Endothelial cell of umbilical vein (primary cell): ENCODE data around the gene GALK2. TPM values are rescaled to one million over a fixed set of nuclear protein-coding genes. Genes with fewer than 3 reads are reported as not detected.

Experiments used
- BruUV-seq: library from RNA; stranded (reverse); fragments of 400-500 nt; replicated peaks from 2 replicates; lab custom pipeline; 2021; lab: Mats Ljungman, UMichigan
- CTCF ChIA-PET: fragments of 300-600, 350-600 bp; sonication (Branson Sonifier 250); formaldehyde crosslinking; loops from one replicate; lab custom pipeline; 2021; ENCODE audit warnings: antibody characterized with exemption, inconsistent platforms; lab: Charles Lee
- POLR2A ChIA-PET: fragments of 300-600, 350-600 bp; sonication (Branson Sonifier 250); formaldehyde crosslinking; loops from one replicate; lab custom pipeline; 2021; ENCODE audit warnings: antibody characterized with exemption, inconsistent platforms; lab: Charles Lee
- DNase-seq: peaks from one replicate; pipeline ENCODE4 v3.0.0-alpha.2; 2011; ENCODE audit warnings: low read depth, low spot score
- FAIRE-seq: peaks from 2 replicates; lab custom pipeline; 2011; peaks lifted over from hg19 to GRCh38; lab: Jason Lieb, UNC
- H2AFZ ChIP-seq: 2 replicates; pipeline ENCODE4 v1.6.0; 2012; ENCODE audit warnings: low read depth, low read length, control low read depth, inconsistent platforms
- H3K27ac ChIP-seq: 2 replicates; pipeline ENCODE4 v1.5.1; 2011; ENCODE audit warnings: low read depth, mild to moderate bottlenecking, control low read depth, low read length, moderate library complexity; ENCODE audit not compliant: insufficient read depth
- H3K27me3 ChIP-seq, 2 experiments: 2 replicates each; pipeline versions ENCODE4 v1.6.0 to v1.6.1; 2011; ENCODE audit warnings: low read length in 2 of 2, mixed read lengths in 1 of 2; ENCODE audit not compliant: control insufficient read depth in 2 of 2, insufficient read depth in 2 of 2
- H3K36me3 ChIP-seq, 2 experiments: 2 replicates in 1 of 2; 3 replicates in 1 of 2; pipeline ENCODE4 v1.5.1; 2011; ENCODE audit warnings: low read length in 2 of 2, mild to moderate bottlenecking in 1 of 2, moderate library complexity in 1 of 2; ENCODE audit not compliant: control insufficient read depth in 2 of 2, insufficient read depth in 2 of 2; ENCODE audit errors: extremely low read depth in 1 of 2
- H3K4me1 ChIP-seq: 3 replicates; pipeline ENCODE4 v1.5.1; 2011; ENCODE audit warnings: mild to moderate bottlenecking, low read length; ENCODE audit not compliant: control insufficient read depth, insufficient read depth; ENCODE audit errors: extremely low read depth
- H3K4me2 ChIP-seq: 2 replicates; pipeline ENCODE4 v1.6.1; 2011; ENCODE audit warnings: low read length, control low read depth, mixed read lengths; ENCODE audit not compliant: insufficient read depth
- H3K4me3 ChIP-seq, 3 experiments: fragments of 200-600 bp in 1 of 3; sonication (generic), shearing (Covaris generic) in 1 of 3; replicated peaks in 1 of 3; 2 replicates each; pipeline ENCODE4 v1.5.1; 2011 to 2016; ENCODE audit warnings: control low read depth in 3 of 3, low read length in 3 of 3, mild to moderate bottlenecking in 2 of 3, inconsistent platforms in 1 of 3, low read depth in 1 of 3, moderate library complexity in 1 of 3; ENCODE audit not compliant: insufficient read depth in 1 of 3
- H3K79me2 ChIP-seq: 2 replicates; pipeline ENCODE4 v1.6.0; 2012; ENCODE audit warnings: low read length, inconsistent platforms; ENCODE audit not compliant: control insufficient read depth, insufficient read depth
- H3K9ac ChIP-seq: replicated peaks from 2 replicates; pipeline ENCODE3; 2011; ENCODE audit warnings: low read length, control low read depth; ENCODE audit not compliant: insufficient read depth; ENCODE audit errors: extremely low read depth
- H3K9me1 ChIP-seq: replicated peaks from 3 replicates; pipeline ENCODE4 v1.6.0; 2011; ENCODE audit warnings: mild to moderate bottlenecking, low read length; ENCODE audit not compliant: control insufficient read depth, insufficient read depth; ENCODE audit errors: extremely low read depth
- H3K9me3 ChIP-seq: replicated peaks from 2 replicates; pipeline ENCODE4 v1.5.1; 2012; ENCODE audit warnings: low read length, inconsistent platforms; ENCODE audit not compliant: control insufficient read depth, insufficient read depth
- H4K20me1 ChIP-seq: replicated peaks from 2 replicates; pipeline ENCODE3; 2011; ENCODE audit warnings: mild to moderate bottlenecking, low read length; ENCODE audit not compliant: control insufficient read depth, insufficient read depth; ENCODE audit errors: extremely low read depth
- CTCF ChIP-seq, 2 donors: IDR thresholded peaks; 1 replicate in 1 of 2; 2 replicates in 1 of 2; pipeline ENCODE4 v1.5.1; 2011; ENCODE audit warnings: low read length in 2 of 2, mild to moderate bottlenecking in 2 of 2, moderate library complexity in 2 of 2, control low read depth in 1 of 2, inconsistent platforms in 1 of 2, low read depth in 1 of 2; ENCODE audit not compliant: insufficient read depth in 1 of 2; ENCODE audit errors: extremely low read depth in 1 of 2
- EZH2 ChIP-seq: IDR thresholded peaks from 2 replicates; pipeline ENCODE4 v1.6.1; 2012; ENCODE audit warnings: borderline replicate concordance, low read depth, mild to moderate bottlenecking, moderate library complexity, low read length, inconsistent platforms; ENCODE audit not compliant: severe bottlenecking
- FOS ChIP-seq: IDR thresholded peaks from 2 replicates; pipeline ENCODE4 v1.6.1; 2011; ENCODE audit warnings: mild to moderate bottlenecking, low read length, moderate library complexity, borderline replicate concordance; ENCODE audit not compliant: insufficient read depth
- GATA2 ChIP-seq: IDR thresholded peaks from 2 replicates; pipeline ENCODE4 v1.7.0; 2011; ENCODE audit warnings: low read depth, mild to moderate bottlenecking, moderate library complexity, mixed read lengths, low read length; ENCODE audit not compliant: insufficient read length, insufficient read depth
- JUN ChIP-seq: IDR thresholded peaks from 2 replicates; pipeline ENCODE4 v1.6.1; 2011; ENCODE audit warnings: borderline replicate concordance, low read depth; ENCODE audit not compliant: insufficient read length, insufficient read depth
- MAX ChIP-seq: IDR thresholded peaks from 2 replicates; pipeline ENCODE4 v1.6.1; 2011; ENCODE audit not compliant: insufficient read depth, insufficient read length
- MYC ChIP-seq: IDR thresholded peaks from one replicate; pipeline ENCODE4 v1.6.1; 2011; ENCODE audit warnings: mild to moderate bottlenecking, low read depth, low read length
- POLR2A ChIP-seq: IDR thresholded peaks from 2 replicates; pipeline ENCODE4 v1.6.1; 2012; ENCODE audit warnings: low read depth, mild to moderate bottlenecking, control low read depth, low read length
- POLR2AphosphoS5 ChIP-seq: IDR thresholded peaks from 2 replicates; pipeline ENCODE4 v1.6.1; 2012; ENCODE audit warnings: low read depth, mild to moderate bottlenecking, control low read depth, low read length, moderate library complexity; ENCODE audit not compliant: insufficient read depth
- dilution Hi-C: fragments of 300-500 bp; cut with MboI; formaldehyde crosslinking; loops from one replicate; pipeline ENCODE4 v1.15.0; 2019; ENCODE audit warnings: low sequenced_read_pairs; ENCODE audit not compliant: extremely low pct_ligation_motif_present
- intact Hi-C: fragments of 100-400 bp; cut with micrococcal nuclease; formaldehyde crosslinking; loops from one replicate; pipeline ENCODE4 v1.10.0; 2022
- polyA plus RNA-seq, 4 experiments: library from polyadenylated mRNA; depleted of rRNA in 3 of 4; stranded (reverse) in 3 of 4; unstranded in 1 of 4; fragments of >200 nt; gene quantifications; 2 replicates each; pipeline versions ENCODE4 v1.2.1 to v1.2.3, GENCODE V29; 2011 to 2012; ENCODE audit warnings: missing spikeins in 1 of 4
- total RNA-seq: library from RNA; stranded (reverse); gene quantifications from 2 replicates; pipeline ENCODE4 v1.2.3, GENCODE V29; 2021

Gene GALK2
- total and polyA plus RNA-seq, 2 donors (not counting 3 experiments of a cell fraction or from before 2014, with no cell fraction given), result 19.9 to 31.3 TPM

GRCh38 chr15:49247556-49248110, 77.6 kb downstream of the GALK2 start:
- Histone ChIP-seq H3K4me1 (no peaks in the 10 kb centered on the region), H3K27me3 (no peaks in the 10 kb centered on the region), H3K36me3 (peaks cover 0 to 3% of the 10 kb centered on the region in 2 experiments), H2AFZ (no peak overlapping the region), H3K27ac (no peak overlapping the region), H3K9me3 (no peaks in the 10 kb centered on the region), H3K9ac (no peak overlapping the region), H3K4me3 (no peak overlapping the region), H4K20me1 (no peaks in the 10 kb centered on the region), H3K4me2 (no peak overlapping the region), H3K9me1 (no peaks in the 10 kb centered on the region), H3K79me2 (no peaks in the 10 kb centered on the region)
- POLR2A ChIA-PET, result no interaction called here
- no peak for DNase-seq
- TF ChIP-seq EZH2, result no peak
- TF ChIP-seq GATA2, result no peak
- TF ChIP-seq CTCF (IDR thresholded peaks at IDR 0.05; ENCODE audit: extremely low read depth in 1 of 2, insufficient read depth in 1 of 2, low read depth in 1 of 2, low read length in 2 of 2), result no peak
- TF ChIP-seq MAX, result no peak
- intact Hi-C loops (no loop called here), dilution Hi-C loops (no loop called here)
- no TSS peak for BruUV-seq
- CTCF ChIA-PET, result interaction anchor here (1.3 kb wide), 1 partner anchor 898 kb away, joined by 5 read pairs; no protein-coding TSS in a partner anchor
- FAIRE-seq, result no peak

- H3K4me1 ChIP-seq, result no peaks in the 10 kb centered on the region
- H3K9me1 ChIP-seq, result no peaks in the 10 kb centered on the region
- CTCF ChIA-PET, result interaction anchor here (1.3 kb wide), 1 partner anchor 897 kb away, joined by 5 read pairs; no protein-coding TSS in a partner anchor
- no peaks in the 10 kb centered on the region for H3K9me3 ChIP-seq
- TF ChIP-seq EZH2 (no peak), MYC (no peak), MAX (no peak), POLR2A (no peak), GATA2 (no peak), FOS (no peak), JUN (no peak), POLR2AphosphoS5 (no peak), CTCF (IDR thresholded peaks at IDR 0.05; ENCODE audit: extremely low read depth in 1 of 2, insufficient read depth in 1 of 2, low read depth in 1 of 2, low read length in 2 of 2) (no peak)
- FAIRE-seq (no peak), DNase-seq (no peak)
- H3K27me3 ChIP-seq, result no peaks in the 10 kb centered on the region
- H3K27ac ChIP-seq, result no peak overlapping the region
- intact Hi-C loops, result no loop called here
- no peak overlapping the region for H3K4me3 ChIP-seq
- H3K36me3 ChIP-seq, result no peaks in the 10 kb centered on the region
- POLR2A ChIA-PET, result no interaction called here
- no peaks in the 10 kb centered on the region for H3K79me2 ChIP-seq
- no peaks in the 10 kb centered on the region for H4K20me1 ChIP-seq
- no peak overlapping the region for H3K4me2 ChIP-seq
- no peak overlapping the region for H2AFZ ChIP-seq
- H3K9ac ChIP-seq, result no peak overlapping the region
- no TSS peak for BruUV-seq
- dilution Hi-C loops, result no loop called here
Measured at GRCh38 chr15:49248291-49248690, 78.2 kb downstream of the GALK2 start.
